ENCODE data around the gene ZNF579. TPM values are rescaled to one million over a fixed set of nuclear protein-coding genes. Genes with fewer than 3 reads are reported as not detected.

The ZNF579 gene
- total RNA-seq, 1 experiment from 2014 or later, result 13.5 TPM

DNA sequence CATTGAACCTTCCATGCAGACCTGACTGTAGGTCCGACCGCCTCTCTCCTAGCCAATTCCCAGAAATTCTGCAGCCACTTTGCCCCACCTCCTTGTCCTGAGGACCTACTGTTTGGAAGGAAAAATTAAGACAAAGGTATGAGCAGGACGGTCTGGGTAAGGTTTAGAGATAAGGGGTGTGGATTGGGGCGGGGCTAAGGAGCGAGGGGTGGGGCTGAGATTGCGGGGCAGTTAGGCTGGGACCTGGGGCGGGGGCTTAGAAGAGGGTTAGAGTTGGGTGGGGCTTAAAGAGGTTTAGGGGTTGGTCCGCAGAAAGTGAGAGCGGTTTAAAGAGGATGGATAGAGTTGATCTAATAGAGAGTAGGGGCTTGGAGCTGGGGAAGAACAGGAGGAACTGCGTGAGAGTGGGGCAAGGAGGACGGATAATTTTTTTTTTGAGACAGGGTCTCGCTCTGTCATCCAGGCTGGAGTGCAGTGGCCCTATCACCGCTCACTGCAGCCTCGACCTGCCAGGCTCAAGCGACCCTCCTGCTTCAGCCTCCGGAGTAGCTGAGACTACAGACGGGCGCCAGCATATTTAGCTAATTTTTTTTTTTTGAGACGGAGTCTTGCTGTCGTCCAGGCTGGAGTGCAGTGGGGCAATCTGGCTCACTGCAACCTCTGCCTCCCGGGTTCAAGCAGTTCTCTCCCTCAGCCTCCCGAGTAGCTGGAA lies 23.1 kb upstream of the ZNF579 start:
- peaks cover 6% of the 10 kb centered on the region for H3F3A ChIP-seq (ENCODE audit: low read length, unreplicated experiment)
- H2AFZ ChIP-seq (ENCODE audit: low read length), result no peak overlapping the region
- no peak overlapping the region for H3K4me3 ChIP-seq (ENCODE audit: low read length)
- ChIA-PET POLR2A (ENCODE audit: unreplicated experiment) (interaction anchor here (0.6 kb wide), 1 partner anchor 51 kb away, joined by 7 read pairs; no protein-coding TSS in a partner anchor), CTCF (interaction anchor here (0.8 to 2.8 kb wide), 2 partner anchors 20 to 27 kb away, joined by 4 to 12 read pairs; partner anchors contain the start of gene ZNF784)
- BruUV-seq (replicated peaks), result no TSS peak
- H3K9me3 ChIP-seq (ENCODE audit: low read length), result no peaks in the 10 kb centered on the region
- no peaks in the 10 kb centered on the region for H3K36me3 ChIP-seq (ENCODE audit: low read depth, low read length)
- peaks cover 22% of the 10 kb centered on the region for H3K4me1 ChIP-seq (ENCODE audit: insufficient read depth, low read length)
- H3K4me2 ChIP-seq (ENCODE audit: low read length), result no peak overlapping the region
- ATAC-seq, result no peak
- no peaks in the 10 kb centered on the region for H3K9me2 ChIP-seq (replicated peaks; ENCODE audit: low read length)
- no peak overlapping the region for H3K9ac ChIP-seq (ENCODE audit: low read length)
- no peaks in the 10 kb centered on the region for H3K27me3 ChIP-seq (ENCODE audit: low read length)
- DNase-seq, result no peak
- TF ChIP-seq EZH2phosphoT487 (IDR thresholded peaks at IDR 0.05; ENCODE audit: borderline replicate concordance, low read length), result no peak
- TF ChIP-seq, protein P1, sequence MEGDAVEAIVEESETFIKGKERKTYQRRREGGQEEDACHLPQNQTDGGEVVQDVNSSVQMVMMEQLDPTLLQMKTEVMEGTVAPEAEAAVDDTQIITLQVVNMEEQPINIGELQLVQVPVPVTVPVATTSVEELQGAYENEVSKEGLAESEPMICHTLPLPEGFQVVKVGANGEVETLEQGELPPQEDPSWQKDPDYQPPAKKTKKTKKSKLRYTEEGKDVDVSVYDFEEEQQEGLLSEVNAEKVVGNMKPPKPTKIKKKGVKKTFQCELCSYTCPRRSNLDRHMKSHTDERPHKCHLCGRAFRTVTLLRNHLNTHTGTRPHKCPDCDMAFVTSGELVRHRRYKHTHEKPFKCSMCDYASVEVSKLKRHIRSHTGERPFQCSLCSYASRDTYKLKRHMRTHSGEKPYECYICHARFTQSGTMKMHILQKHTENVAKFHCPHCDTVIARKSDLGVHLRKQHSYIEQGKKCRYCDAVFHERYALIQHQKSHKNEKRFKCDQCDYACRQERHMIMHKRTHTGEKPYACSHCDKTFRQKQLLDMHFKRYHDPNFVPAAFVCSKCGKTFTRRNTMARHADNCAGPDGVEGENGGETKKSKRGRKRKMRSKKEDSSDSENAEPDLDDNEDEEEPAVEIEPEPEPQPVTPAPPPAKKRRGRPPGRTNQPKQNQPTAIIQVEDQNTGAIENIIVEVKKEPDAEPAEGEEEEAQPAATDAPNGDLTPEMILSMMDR (conservative IDR thresholded peaks at IDR 0.05; ENCODE audit: low read depth, low read length), result no peak
- no peak for TF ChIP-seq EZH2 (IDR thresholded peaks at IDR 0.05; ENCODE audit: low read length, unreplicated experiment)
- no peaks in the 10 kb centered on the region for H4K20me1 ChIP-seq (ENCODE audit: low read length)
- intact Hi-C loops (cut with micrococcal nuclease), result no loop called here
- H3K79me2 ChIP-seq (ENCODE audit: low read length), result peaks cover 32% of the 10 kb centered on the region
- H3K27ac ChIP-seq (ENCODE audit: low read length), result no peak overlapping the region

DNA sequence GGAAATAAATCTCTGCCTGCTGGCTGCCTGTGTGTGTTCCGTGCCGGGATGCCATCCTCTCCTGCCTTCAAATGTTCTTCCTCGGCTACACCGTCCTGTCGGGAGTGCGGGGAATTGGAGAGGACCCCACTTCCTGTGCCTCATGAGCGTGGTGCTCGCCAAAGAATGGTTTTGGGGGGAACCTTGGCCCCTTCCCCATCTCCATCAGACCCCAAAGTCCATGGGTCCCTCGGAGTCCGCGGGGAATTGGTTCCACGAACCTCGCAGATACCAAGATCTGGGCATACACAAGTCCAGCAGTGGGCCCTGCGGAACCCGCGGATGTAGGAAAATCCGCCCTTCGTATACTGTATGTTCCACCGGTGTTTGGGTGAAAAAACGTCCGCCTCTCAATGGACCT lies 22.5 kb upstream of the ZNF579 start:
- no peaks in the 10 kb centered on the region for H4K20me1 ChIP-seq (ENCODE audit: low read length)
- peaks cover 6% of the 10 kb centered on the region for H3F3A ChIP-seq (ENCODE audit: low read length, unreplicated experiment)
- DNase-seq, result no peak
- intact Hi-C loops (cut with micrococcal nuclease), result no loop called here
- TF ChIP-seq, protein P1 (conservative IDR thresholded peaks at IDR 0.05; ENCODE audit: low read depth, low read length), result no peak
- no peak for TF ChIP-seq EZH2phosphoT487 (IDR thresholded peaks at IDR 0.05; ENCODE audit: borderline replicate concordance, low read length)
- no peak for TF ChIP-seq EZH2 (IDR thresholded peaks at IDR 0.05; ENCODE audit: low read length, unreplicated experiment)
- no peaks in the 10 kb centered on the region for H3K9me3 ChIP-seq (ENCODE audit: low read length)
- no peaks in the 10 kb centered on the region for H3K9me2 ChIP-seq (replicated peaks; ENCODE audit: low read length)
- peaks cover 34% of the 10 kb centered on the region for H3K79me2 ChIP-seq (ENCODE audit: low read length)
- ChIA-PET CTCF (no interaction called here), POLR2A (ENCODE audit: unreplicated experiment) (no interaction called here)
- peaks cover 28% of the 10 kb centered on the region for H3K4me1 ChIP-seq (ENCODE audit: insufficient read depth, low read length)
- BruUV-seq (replicated peaks), result no TSS peak
- no peak overlapping the region for H3K4me2 ChIP-seq (ENCODE audit: low read length)
- H3K9ac ChIP-seq (ENCODE audit: low read length), result no peak overlapping the region
- H3K36me3 ChIP-seq (ENCODE audit: low read depth, low read length), result no peaks in the 10 kb centered on the region
- no peaks in the 10 kb centered on the region for H3K27me3 ChIP-seq (ENCODE audit: low read length)
- no peak overlapping the region for H3K4me3 ChIP-seq (ENCODE audit: low read length)
- no peak overlapping the region for H2AFZ ChIP-seq (ENCODE audit: low read length)
- no peak for ATAC-seq
- no peak overlapping the region for H3K27ac ChIP-seq (ENCODE audit: low read length)
